SK-MEL-5 (cell line): ENCODE data around the gene POU6F1. TPM values are rescaled to one million over a fixed set of nuclear protein-coding genes. Genes with fewer than 3 reads are reported as not detected.

Experiments
- small RNA-seq, 2 experiments: library from RNA; depleted of rRNA; stranded (forward); fragments of <200 nt; gene quantifications; one replicate each; pipeline ENCODE3, GENCODE V24; 2014
- total RNA-seq: library from RNA; depleted of rRNA; stranded (reverse); fragments of >200 nt; shearing (Covaris generic); gene quantifications from 2 replicates; pipeline ENCODE4 v1.2.3, GENCODE V29; 2014; rRNA removed

Gene POU6F1
- total RNA-seq, 1 experiment from 2014 or later: 3.1 TPM

Small RNA genes within 50 kb of the gene (small RNA-seq; reads per million reads assigned to genes)
- gene RF00019 (0 reads per million in 2 experiments), gene RNU6-199P (0 reads per million in 2 experiments)

Other genes starting within 250 kb of the POU6F1 start
- gene SLC11A2, start 191.7 kb downstream of the POU6F1 start, total RNA-seq: 148 and 168 TPM in 2 replicates
- 68.6 and 77.5 TPM in 2 replicates for gene LETMD1, start 169.7 kb downstream of the POU6F1 start, total RNA-seq
- gene CSRNP2, start 134.5 kb downstream of the POU6F1 start, total RNA-seq: 15.0 and 16.0 TPM in 2 replicates
- gene TFCP2, start 44.9 kb downstream of the POU6F1 start, total RNA-seq: 11.3 and 12.1 TPM in 2 replicates
- gene DAZAP2, start 20.8 kb upstream of the POU6F1 start, total RNA-seq: 424 and 462 TPM in 2 replicates
- 1.8 and 2.3 TPM in 2 replicates for gene SMAGP, start 52.4 kb upstream of the POU6F1 start, total RNA-seq
- 0.08 TPM in 1 of 2 replicates, not detected in the other for gene BIN2, start 106.1 kb upstream of the POU6F1 start, total RNA-seq
- not detected in 2 replicates for gene CELA1, start 128.6 kb upstream of the POU6F1 start, total RNA-seq
- 1.3 and 3.7 TPM in 2 replicates for gene GALNT6, start 173.3 kb upstream of the POU6F1 start, total RNA-seq
- 0.11 TPM in 1 of 2 replicates, not detected in the other for gene SLC4A8, start 206.8 kb upstream of the POU6F1 start, total RNA-seq